Activated CD8-positive, alpha-beta T cell treated with anti-CD3 and anti-CD28 coated beads for 36 hours (primary cell): ENCODE results near the gene GSE1. TPM values are rescaled to one million over a fixed set of nuclear protein-coding genes. Genes with fewer than 3 reads are reported as not detected.

ENCODE experiments used
- ATAC-seq: fragments of 200-7000 bp; cut with Tn5 transposase; one replicate; pipeline ENCODE4 v1.10.0; 2021; ENCODE audit warnings: mild to moderate bottlenecking, moderate library complexity
- CTCF ChIA-PET: fragments of 350-600 bp; sonication (Branson Sonifier 250); formaldehyde crosslinking; loops from one replicate; lab custom pipeline; 2021; ENCODE audit warnings: antibody characterized with exemption; lab: Charles Lee
- POLR2A ChIA-PET: fragments of 350-600 bp; sonication (Branson Sonifier 250); formaldehyde crosslinking; loops from one replicate; lab custom pipeline; 2021; ENCODE audit warnings: antibody characterized with exemption; lab: Charles Lee
- DNase-seq: peaks from one replicate; pipeline ENCODE4 v3.0.0-alpha.2; 2020
- H3K27ac Mint-ChIP-seq: one replicate; pipeline ENCODE4 v1.8.0; 2021; ENCODE audit warnings: mild to moderate bottlenecking, mixed read lengths
- H3K27me3 Mint-ChIP-seq: one replicate; pipeline ENCODE4 v1.8.0; 2021; ENCODE audit warnings: mixed read lengths
- H3K36me3 Mint-ChIP-seq: one replicate; pipeline ENCODE4 v1.8.0; 2021; ENCODE audit warnings: low read depth, mixed read lengths
- H3K4me1 Mint-ChIP-seq: one replicate; pipeline ENCODE4 v1.8.0; 2021; ENCODE audit warnings: low read depth, mixed read lengths
- H3K4me3 Mint-ChIP-seq: one replicate; pipeline ENCODE4 v1.8.0; 2021; ENCODE audit warnings: mild to moderate bottlenecking, moderate library complexity, mixed read lengths
- H3K9me3 Mint-ChIP-seq: one replicate; pipeline ENCODE4 v1.8.0; 2021; ENCODE audit warnings: mixed read lengths
- CTCF ChIP-seq: fragments of 200-600 bp; IDR thresholded peaks from one replicate; pipeline ENCODE4 v1.8.0; 2022; ENCODE audit warnings: antibody characterized with exemption, mild to moderate bottlenecking
- intact Hi-C: fragments of 100-400 bp; cut with micrococcal nuclease; formaldehyde crosslinking; loops from one replicate; pipeline ENCODE4 v1.10.0; 2022
- total RNA-seq, 2 experiments: library from RNA; stranded (reverse); gene quantifications; one replicate each; pipeline ENCODE4 v1.2.3, GENCODE V29; 2021

Gene GSE1
- total RNA-seq, 2 experiments from 2014 or later: 33.6 to 34.5 TPM

GRCh38 chr16:85616607-85617321 lies 3.6 kb downstream of the GSE1 start:
- intact Hi-C loops: no loop called here
- ATAC-seq: peak; percentile 6
- Mint-ChIP-seq H3K36me3 (no peaks in the 10 kb centered on the region), H3K4me1 (peaks cover 49% of the 10 kb centered on the region), H3K9me3 (no peaks in the 10 kb centered on the region), H3K27ac (peak overlapping the region; percentile 75), H3K27me3 (no peaks in the 10 kb centered on the region), H3K4me3 (peak overlapping the region; percentile 70)
- CTCF ChIA-PET: interaction anchor here (0.5 to 5.3 kb wide), 72 partner anchors 10 to 376 kb away, joined by 3 to 95 read pairs (median 4); no protein-coding TSS in a partner anchor
- POLR2A ChIA-PET: interaction anchor here (0.6 to 5.8 kb wide), 7 partner anchors 8 to 151 kb away, joined by 3 to 52 read pairs (median 4); no protein-coding TSS in a partner anchor
- no peak for TF ChIP-seq CTCF
- peak; percentile 74 for DNase-seq

GRCh38 chr16:85617948-85618347 lies 4.8 kb downstream of the GSE1 start:
- TF ChIP-seq CTCF: no peak
- ChIA-PET CTCF (interaction anchor here (1.2 to 5.3 kb wide), 9 partner anchors 8 to 215 kb away, joined by 3 to 95 read pairs (median 23); no protein-coding TSS in a partner anchor), POLR2A (interaction anchor here (1.7 kb wide), 1 partner anchor 54 kb away, joined by 6 read pairs; no protein-coding TSS in a partner anchor)
- no peak overlapping the region for H3K4me3 Mint-ChIP-seq
- ATAC-seq: no peak
- H3K9me3 Mint-ChIP-seq: no peaks in the 10 kb centered on the region
- H3K36me3 Mint-ChIP-seq: no peaks in the 10 kb centered on the region
- intact Hi-C loops: no loop called here
- H3K27me3 Mint-ChIP-seq: no peaks in the 10 kb centered on the region
- DNase-seq: peak; percentile 19
- no peak overlapping the region for H3K27ac Mint-ChIP-seq
- H3K4me1 Mint-ChIP-seq: peaks cover 59% of the 10 kb centered on the region

- DNase-seq: no peak
- TF ChIP-seq CTCF: no peak
- ChIA-PET POLR2A (no interaction called here), CTCF (interaction anchor here (1.6 to 5.3 kb wide), 5 partner anchors 66 to 203 kb away, joined by 4 to 95 read pairs (median 40); no protein-coding TSS in a partner anchor)
- Mint-ChIP-seq H3K27me3 (no peaks in the 10 kb centered on the region), H3K36me3 (no peaks in the 10 kb centered on the region), H3K9me3 (no peaks in the 10 kb centered on the region), H3K4me3 (no peak overlapping the region), H3K4me1 (peaks cover 62% of the 10 kb centered on the region), H3K27ac (no peak overlapping the region)
- ATAC-seq: no peak
- intact Hi-C loops: no loop called here
Measured at GRCh38 chr16:85618521-85618920, 5.4 kb downstream of the GSE1 start.

- Mint-ChIP-seq H3K9me3 (no peaks in the 10 kb centered on the region), H3K36me3 (no peaks in the 10 kb centered on the region), H3K27me3 (no peaks in the 10 kb centered on the region), H3K4me1 (peaks cover 65% of the 10 kb centered on the region), H3K27ac (no peak overlapping the region), H3K4me3 (no peak overlapping the region)
- POLR2A ChIA-PET: no interaction called here
- intact Hi-C loops: no loop called here
- ATAC-seq (no peak), DNase-seq (no peak)
- no peak for TF ChIP-seq CTCF
- CTCF ChIA-PET: interaction anchor here (1.2 to 5.3 kb wide), 3 partner anchors 67 to 198 kb away, joined by 3 to 95 read pairs (median 59); no protein-coding TSS in a partner anchor
Measured at GRCh38 chr16:85619101-85619891, 6.2 kb downstream of the GSE1 start.
